Testis (tissue), 2 donors: Measurements from ENCODE around the gene N4BP2L2.

Experiments used
- POLR2A ChIP-seq: fragments of 450-650 bp; IDR thresholded peaks from one replicate; pipeline ENCODE4 v1.6.1; 2017; ENCODE audit warnings: antibody characterized with exemption, mild to moderate bottlenecking, moderate library complexity
- TF ChIP-seq, protein P1 (sequence below), 3 experiments: fragments of 450-650 bp in 2 of 3; fragments of 200-600 bp in 1 of 3; sonication (generic) in 1 of 3; IDR thresholded peaks; one replicate each; pipeline ENCODE4 v1.5.1; 2016 to 2019; ENCODE audit warnings: antibody characterized with exemption in 3 of 3, mild to moderate bottlenecking in 2 of 3, moderate library complexity in 1 of 3

DNA sequence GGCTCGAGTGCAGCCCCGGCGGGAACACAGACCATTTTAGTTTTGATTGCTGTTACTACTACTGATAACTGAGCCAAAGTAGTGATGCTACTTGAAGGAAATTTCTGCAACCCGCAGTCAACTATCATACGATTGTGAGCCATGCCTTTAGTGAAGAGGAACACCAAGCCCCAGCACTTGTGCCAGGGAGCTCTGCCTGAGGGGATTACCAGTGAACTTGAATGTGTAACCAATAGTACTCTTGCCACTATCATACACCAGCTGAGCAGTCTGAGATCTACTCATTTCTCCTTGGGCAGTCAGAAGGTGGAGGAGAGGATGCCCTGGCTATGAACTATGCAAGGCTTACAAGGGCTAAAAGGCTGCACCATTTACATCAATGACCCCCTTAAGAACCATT, 61.7 kb downstream of the N4BP2L2 start:
- TF ChIP-seq, protein P1, sequence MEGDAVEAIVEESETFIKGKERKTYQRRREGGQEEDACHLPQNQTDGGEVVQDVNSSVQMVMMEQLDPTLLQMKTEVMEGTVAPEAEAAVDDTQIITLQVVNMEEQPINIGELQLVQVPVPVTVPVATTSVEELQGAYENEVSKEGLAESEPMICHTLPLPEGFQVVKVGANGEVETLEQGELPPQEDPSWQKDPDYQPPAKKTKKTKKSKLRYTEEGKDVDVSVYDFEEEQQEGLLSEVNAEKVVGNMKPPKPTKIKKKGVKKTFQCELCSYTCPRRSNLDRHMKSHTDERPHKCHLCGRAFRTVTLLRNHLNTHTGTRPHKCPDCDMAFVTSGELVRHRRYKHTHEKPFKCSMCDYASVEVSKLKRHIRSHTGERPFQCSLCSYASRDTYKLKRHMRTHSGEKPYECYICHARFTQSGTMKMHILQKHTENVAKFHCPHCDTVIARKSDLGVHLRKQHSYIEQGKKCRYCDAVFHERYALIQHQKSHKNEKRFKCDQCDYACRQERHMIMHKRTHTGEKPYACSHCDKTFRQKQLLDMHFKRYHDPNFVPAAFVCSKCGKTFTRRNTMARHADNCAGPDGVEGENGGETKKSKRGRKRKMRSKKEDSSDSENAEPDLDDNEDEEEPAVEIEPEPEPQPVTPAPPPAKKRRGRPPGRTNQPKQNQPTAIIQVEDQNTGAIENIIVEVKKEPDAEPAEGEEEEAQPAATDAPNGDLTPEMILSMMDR (IDR thresholded peaks at IDR 0.05): no peak
- no peak for TF ChIP-seq POLR2A
